VCaP (cell line): ENCODE results near the gene XKR3.
A peak's percentile ranks its signal among the peaks of the same experiment; 100 is the strongest.
"Not testable (repeated sequence)": the region's sequence is repeated elsewhere in the genome, so short reads cannot be mapped to it uniquely, and the experiment has no call there.

Source experiments
- H3K27ac ChIP-seq: fragments of 450-650 bp; 2 replicates; pipeline ENCODE4 v1.5.1; 2017
- TF ChIP-seq, protein P1 (sequence below): fragments of 450-650 bp; conservative IDR thresholded peaks from 2 replicates; pipeline ENCODE4 v1.5.1; 2017; ENCODE audit warnings: mild to moderate bottlenecking, moderate library complexity

The XKR3 gene

GRCh38 chr22:16803255-16803917 lies 21.8 kb downstream of the XKR3 start:
- TF ChIP-seq, protein P1, sequence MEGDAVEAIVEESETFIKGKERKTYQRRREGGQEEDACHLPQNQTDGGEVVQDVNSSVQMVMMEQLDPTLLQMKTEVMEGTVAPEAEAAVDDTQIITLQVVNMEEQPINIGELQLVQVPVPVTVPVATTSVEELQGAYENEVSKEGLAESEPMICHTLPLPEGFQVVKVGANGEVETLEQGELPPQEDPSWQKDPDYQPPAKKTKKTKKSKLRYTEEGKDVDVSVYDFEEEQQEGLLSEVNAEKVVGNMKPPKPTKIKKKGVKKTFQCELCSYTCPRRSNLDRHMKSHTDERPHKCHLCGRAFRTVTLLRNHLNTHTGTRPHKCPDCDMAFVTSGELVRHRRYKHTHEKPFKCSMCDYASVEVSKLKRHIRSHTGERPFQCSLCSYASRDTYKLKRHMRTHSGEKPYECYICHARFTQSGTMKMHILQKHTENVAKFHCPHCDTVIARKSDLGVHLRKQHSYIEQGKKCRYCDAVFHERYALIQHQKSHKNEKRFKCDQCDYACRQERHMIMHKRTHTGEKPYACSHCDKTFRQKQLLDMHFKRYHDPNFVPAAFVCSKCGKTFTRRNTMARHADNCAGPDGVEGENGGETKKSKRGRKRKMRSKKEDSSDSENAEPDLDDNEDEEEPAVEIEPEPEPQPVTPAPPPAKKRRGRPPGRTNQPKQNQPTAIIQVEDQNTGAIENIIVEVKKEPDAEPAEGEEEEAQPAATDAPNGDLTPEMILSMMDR: no peak
- H3K27ac ChIP-seq: no peak overlapping the region

DNA sequence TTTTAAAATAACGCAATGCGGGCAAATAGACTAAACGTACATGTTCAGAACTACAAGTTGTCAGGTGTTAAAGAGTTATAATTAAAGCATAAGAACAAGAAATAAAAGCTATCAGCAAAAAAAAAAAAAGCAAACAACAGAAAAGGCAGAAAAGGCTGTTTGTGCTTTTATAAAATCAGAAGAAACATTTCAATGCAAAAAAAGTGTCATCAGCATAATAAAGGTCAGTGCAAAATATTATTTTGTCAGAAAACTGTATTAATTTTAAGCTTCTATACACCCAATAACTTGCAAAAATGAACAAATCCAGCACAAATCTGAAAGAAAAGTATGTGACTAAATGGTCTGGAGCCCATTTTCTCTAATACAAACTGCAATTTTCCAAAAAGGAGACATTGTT lies 23.6 kb downstream of the XKR3 start:
- no peak overlapping the region for H3K27ac ChIP-seq
- TF ChIP-seq, protein P1: no peak

- no peak overlapping the region for H3K27ac ChIP-seq
- TF ChIP-seq, protein P1: no peak
Observed at GRCh38 chr22:16801088-16801487, 24.1 kb downstream of the XKR3 start.

DNA sequence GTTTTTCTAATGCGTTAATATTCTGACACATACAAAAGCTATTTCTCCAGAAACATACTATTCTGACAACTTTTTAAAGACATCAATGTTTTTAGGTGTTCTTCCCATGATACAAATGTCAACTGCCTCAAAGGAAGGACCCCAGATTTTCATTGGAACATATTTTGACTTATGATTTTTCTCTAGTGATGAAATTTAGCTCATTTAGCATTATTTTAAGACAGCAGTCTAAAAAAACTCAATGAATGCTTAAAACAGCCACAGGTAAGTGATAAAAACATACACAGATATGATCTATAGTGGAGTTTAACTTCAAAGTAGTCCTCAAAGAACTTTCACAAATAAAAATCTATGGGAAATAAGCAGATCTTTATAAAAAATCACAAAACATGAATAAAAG lies 24.9 kb downstream of the XKR3 start:
- TF ChIP-seq, protein P1: no peak
- H3K27ac ChIP-seq: no peak overlapping the region

DNA sequence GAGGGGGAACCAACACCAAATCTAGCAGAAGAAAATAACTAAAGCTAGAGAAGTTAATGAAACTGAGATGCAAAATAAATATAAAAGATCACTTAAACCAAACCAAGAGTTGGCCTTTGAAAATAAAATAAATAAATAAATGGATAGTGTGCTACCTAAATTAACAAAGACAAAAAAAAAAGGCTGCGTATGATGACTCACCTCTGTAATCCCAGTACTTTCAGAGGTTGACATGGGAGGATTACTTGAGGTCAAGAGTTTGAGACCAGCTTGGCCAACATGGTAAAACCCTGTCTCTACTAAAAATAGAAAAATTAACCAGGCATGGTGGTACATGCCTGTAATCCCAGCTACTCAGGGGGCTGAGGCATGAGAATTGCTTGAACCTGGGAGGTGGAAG lies 29.7 kb downstream of the XKR3 start:
- H3K27ac ChIP-seq: not testable (repeated sequence)

GRCh38 chr22:16793831-16794230 lies 31.4 kb downstream of the XKR3 start:
- TF ChIP-seq, protein P1: no peak
- no peak overlapping the region for H3K27ac ChIP-seq

DNA sequence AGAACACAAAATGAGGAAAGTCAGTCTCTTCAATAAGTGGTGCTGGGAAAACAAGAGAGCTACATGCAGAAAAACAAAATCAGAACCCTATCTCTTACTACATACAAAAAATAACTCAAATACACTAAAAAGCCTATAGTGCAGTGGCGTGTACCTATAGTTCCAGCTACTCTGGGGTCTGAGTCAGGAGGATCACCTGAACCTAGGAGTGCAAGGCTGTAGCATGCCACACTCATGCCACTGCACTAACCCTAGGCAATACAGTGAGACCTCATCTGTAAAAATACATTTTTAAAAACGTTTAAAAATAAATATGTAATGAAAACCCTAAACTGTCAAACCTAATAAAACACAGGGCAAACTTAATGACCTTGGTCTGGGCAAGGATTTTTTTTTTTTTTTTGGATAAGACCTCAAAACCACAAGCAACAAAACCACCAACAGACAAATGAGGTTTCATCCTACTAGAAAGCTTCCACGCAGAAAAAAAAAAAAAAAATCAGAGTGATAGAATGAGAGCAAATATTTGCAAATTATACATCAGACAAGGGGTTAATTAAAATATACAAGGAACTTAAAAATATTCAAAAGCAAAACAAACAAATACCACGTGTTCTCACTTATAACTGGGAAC lies 35.2 kb downstream of the XKR3 start:
- H3K27ac ChIP-seq: no peak overlapping the region
- TF ChIP-seq, protein P1: no peak

GRCh38 chr22:16783930-16784354 lies 41.3 kb downstream of the XKR3 start:
- TF ChIP-seq, protein P1: peak; percentile 66

More at GRCh38 chr22:16783930-16784354, 41.3 kb downstream of the XKR3 start:
- H3K27ac ChIP-seq: no peak overlapping the region
